T-helper 2 cell treated with Interferon-gamma antibody and Interleukin-4, amounts not matched to agents 5 μg/mL and 100 μg/mL, for 36 hours (primary cell): ENCODE measurements around the gene PCBP3.
A peak's percentile ranks its signal among the peaks of the same experiment; 100 is the strongest.

Source experiments
- DNase-seq: peaks from one replicate; pipeline ENCODE4 v3.0.0; 2021; ENCODE audit warnings: low spot score
- H3K27ac Mint-ChIP-seq: one replicate; pipeline ENCODE4 v1.8.0; 2021; ENCODE audit warnings: mild to moderate bottlenecking, mixed read lengths
- H3K27me3 Mint-ChIP-seq: one replicate; pipeline ENCODE4 v1.8.0; 2021; ENCODE audit warnings: low read depth, mixed read lengths
- H3K36me3 Mint-ChIP-seq: one replicate; pipeline ENCODE4 v1.8.0; 2021; ENCODE audit warnings: low read depth, mixed read lengths
- H3K4me1 Mint-ChIP-seq: one replicate; pipeline ENCODE4 v1.8.0; 2021; ENCODE audit warnings: low read depth, mixed read lengths
- H3K4me3 Mint-ChIP-seq: one replicate; pipeline ENCODE4 v1.8.0; 2022; ENCODE audit warnings: mild to moderate bottlenecking, moderate library complexity, mixed read lengths
- H3K9me3 Mint-ChIP-seq: one replicate; pipeline ENCODE4 v1.8.0; 2021; ENCODE audit warnings: mixed read lengths

The PCBP3 gene

GRCh38 chr21:45965084-45965809 is 321.7 kb downstream of the PCBP3 start:
- Mint-ChIP-seq H3K4me3 (no peak overlapping the region), H3K36me3 (no peaks in the 10 kb centered on the region), H3K4me1 (no peaks in the 10 kb centered on the region), H3K27ac (no peak overlapping the region), H3K9me3 (peaks cover 7% of the 10 kb centered on the region), H3K27me3 (peaks cover 12% of the 10 kb centered on the region)
- DNase-seq, result no peak

- no peaks in the 10 kb centered on the region for H3K9me3 Mint-ChIP-seq
- no peak for DNase-seq
- H3K27ac Mint-ChIP-seq, result no peak overlapping the region
- H3K4me1 Mint-ChIP-seq, result no peaks in the 10 kb centered on the region
- H3K27me3 Mint-ChIP-seq, result peaks cover 8% of the 10 kb centered on the region
- no peak overlapping the region for H3K4me3 Mint-ChIP-seq
- no peaks in the 10 kb centered on the region for H3K36me3 Mint-ChIP-seq
These were observed 323.4 kb downstream of the PCBP3 start for GRCh38 chr21:45966791-45967394.

GRCh38 chr21:45969921-45970673 is 326.6 kb downstream of the PCBP3 start:
- Mint-ChIP-seq H3K36me3 (no peaks in the 10 kb centered on the region), H3K27me3 (peaks cover 15% of the 10 kb centered on the region), H3K27ac (no peak overlapping the region), H3K4me3 (no peak overlapping the region), H3K9me3 (no peaks in the 10 kb centered on the region), H3K4me1 (peaks cover 2% of the 10 kb centered on the region)
- no peak for DNase-seq

GRCh38 chr21:45970674-45971615 is 327.4 kb downstream of the PCBP3 start:
- no peak for DNase-seq

GRCh38 chr21:45971616-45972352 is 328.3 kb downstream of the PCBP3 start:
- peaks cover 31% of the 10 kb centered on the region for H3K27me3 Mint-ChIP-seq
- DNase-seq, result no peak
- H3K36me3 Mint-ChIP-seq, result no peaks in the 10 kb centered on the region
- H3K9me3 Mint-ChIP-seq, result no peaks in the 10 kb centered on the region
- H3K4me1 Mint-ChIP-seq, result peaks cover 2% of the 10 kb centered on the region
- no peak overlapping the region for H3K27ac Mint-ChIP-seq
- no peak overlapping the region for H3K4me3 Mint-ChIP-seq

More at GRCh38 chr21:45970674-45971615, 327.4 kb downstream of the PCBP3 start:
- Mint-ChIP-seq H3K4me1 (peaks cover 2% of the 10 kb centered on the region), H3K4me3 (no peak overlapping the region), H3K36me3 (no peaks in the 10 kb centered on the region), H3K27me3 (peaks cover 24% of the 10 kb centered on the region), H3K27ac (no peak overlapping the region), H3K9me3 (no peaks in the 10 kb centered on the region)

GRCh38 chr21:45972353-45972715 is 328.8 kb downstream of the PCBP3 start:
- H3K27ac Mint-ChIP-seq, result no peak overlapping the region
- H3K9me3 Mint-ChIP-seq, result no peaks in the 10 kb centered on the region
- H3K4me3 Mint-ChIP-seq, result no peak overlapping the region
- peaks cover 31% of the 10 kb centered on the region for H3K27me3 Mint-ChIP-seq
- no peak for DNase-seq
- peaks cover 2% of the 10 kb centered on the region for H3K4me1 Mint-ChIP-seq
- no peaks in the 10 kb centered on the region for H3K36me3 Mint-ChIP-seq

GRCh38 chr21:45972716-45973474 is 329.4 kb downstream of the PCBP3 start:
- Mint-ChIP-seq H3K27ac (no peak overlapping the region), H3K4me3 (no peak overlapping the region), H3K36me3 (no peaks in the 10 kb centered on the region)

GRCh38 chr21:45973475-45974072 is 330.0 kb downstream of the PCBP3 start:
- peak; percentile 69 for DNase-seq
- Mint-ChIP-seq H3K4me1 (peaks cover 2% of the 10 kb centered on the region), H3K9me3 (no peaks in the 10 kb centered on the region), H3K27me3 (peaks cover 35% of the 10 kb centered on the region), H3K27ac (no peak overlapping the region), H3K36me3 (no peaks in the 10 kb centered on the region), H3K4me3 (peak overlapping the region; percentile 82)

More at GRCh38 chr21:45972716-45973474, 329.4 kb downstream of the PCBP3 start:
- Mint-ChIP-seq H3K27me3 (peaks cover 31% of the 10 kb centered on the region), H3K4me1 (peaks cover 2% of the 10 kb centered on the region), H3K9me3 (no peaks in the 10 kb centered on the region)
- no peak for DNase-seq

- no peak for DNase-seq
- peaks cover 2% of the 10 kb centered on the region for H3K4me1 Mint-ChIP-seq
- peaks cover 37% of the 10 kb centered on the region for H3K27me3 Mint-ChIP-seq
- H3K36me3 Mint-ChIP-seq, result no peaks in the 10 kb centered on the region
- no peak overlapping the region for H3K27ac Mint-ChIP-seq
- H3K4me3 Mint-ChIP-seq, result peak overlapping the region; percentile 82
- H3K9me3 Mint-ChIP-seq, result no peaks in the 10 kb centered on the region
These were observed 330.8 kb downstream of the PCBP3 start for GRCh38 chr21:45974073-45975019.

- Mint-ChIP-seq H3K9me3 (no peaks in the 10 kb centered on the region), H3K27ac (no peak overlapping the region), H3K36me3 (no peaks in the 10 kb centered on the region), H3K27me3 (peaks cover 41% of the 10 kb centered on the region), H3K4me1 (peaks cover 2% of the 10 kb centered on the region), H3K4me3 (no peak overlapping the region)
- DNase-seq, result no peak
These were observed 331.6 kb downstream of the PCBP3 start for GRCh38 chr21:45975020-45975666.
